GM12872 (cell line): Measurements from ENCODE around the gene ZNHIT6.

Experiments used
- TF ChIP-seq, protein P1 (sequence below): IDR thresholded peaks from 3 replicates; pipeline ENCODE4 v1.5.1; 2011; ENCODE audit warnings: low read depth, mild to moderate bottlenecking, low read length, moderate library complexity; ENCODE audit not compliant: insufficient read depth

ZNHIT6 gene

DNA sequence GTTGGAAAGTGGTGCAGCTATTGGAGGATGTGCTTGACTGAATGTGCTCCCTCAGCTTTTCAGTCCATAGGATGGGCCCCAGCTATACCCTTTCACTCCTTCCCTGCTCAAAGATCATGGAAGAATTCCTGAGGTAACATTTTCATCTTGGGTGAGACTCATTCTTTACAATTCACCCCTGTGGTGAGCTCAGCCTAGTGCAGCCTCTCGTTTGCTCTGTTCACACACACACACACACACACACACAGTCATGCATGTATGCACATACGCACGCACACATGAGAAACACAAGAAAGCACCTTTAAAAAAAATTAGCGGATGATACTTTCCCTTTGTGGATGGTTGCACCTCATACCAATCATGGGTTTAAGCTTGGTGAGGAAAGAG lies 101.8 kb downstream of the ZNHIT6 start:
- TF ChIP-seq, protein P1, sequence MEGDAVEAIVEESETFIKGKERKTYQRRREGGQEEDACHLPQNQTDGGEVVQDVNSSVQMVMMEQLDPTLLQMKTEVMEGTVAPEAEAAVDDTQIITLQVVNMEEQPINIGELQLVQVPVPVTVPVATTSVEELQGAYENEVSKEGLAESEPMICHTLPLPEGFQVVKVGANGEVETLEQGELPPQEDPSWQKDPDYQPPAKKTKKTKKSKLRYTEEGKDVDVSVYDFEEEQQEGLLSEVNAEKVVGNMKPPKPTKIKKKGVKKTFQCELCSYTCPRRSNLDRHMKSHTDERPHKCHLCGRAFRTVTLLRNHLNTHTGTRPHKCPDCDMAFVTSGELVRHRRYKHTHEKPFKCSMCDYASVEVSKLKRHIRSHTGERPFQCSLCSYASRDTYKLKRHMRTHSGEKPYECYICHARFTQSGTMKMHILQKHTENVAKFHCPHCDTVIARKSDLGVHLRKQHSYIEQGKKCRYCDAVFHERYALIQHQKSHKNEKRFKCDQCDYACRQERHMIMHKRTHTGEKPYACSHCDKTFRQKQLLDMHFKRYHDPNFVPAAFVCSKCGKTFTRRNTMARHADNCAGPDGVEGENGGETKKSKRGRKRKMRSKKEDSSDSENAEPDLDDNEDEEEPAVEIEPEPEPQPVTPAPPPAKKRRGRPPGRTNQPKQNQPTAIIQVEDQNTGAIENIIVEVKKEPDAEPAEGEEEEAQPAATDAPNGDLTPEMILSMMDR, result no peak

DNA sequence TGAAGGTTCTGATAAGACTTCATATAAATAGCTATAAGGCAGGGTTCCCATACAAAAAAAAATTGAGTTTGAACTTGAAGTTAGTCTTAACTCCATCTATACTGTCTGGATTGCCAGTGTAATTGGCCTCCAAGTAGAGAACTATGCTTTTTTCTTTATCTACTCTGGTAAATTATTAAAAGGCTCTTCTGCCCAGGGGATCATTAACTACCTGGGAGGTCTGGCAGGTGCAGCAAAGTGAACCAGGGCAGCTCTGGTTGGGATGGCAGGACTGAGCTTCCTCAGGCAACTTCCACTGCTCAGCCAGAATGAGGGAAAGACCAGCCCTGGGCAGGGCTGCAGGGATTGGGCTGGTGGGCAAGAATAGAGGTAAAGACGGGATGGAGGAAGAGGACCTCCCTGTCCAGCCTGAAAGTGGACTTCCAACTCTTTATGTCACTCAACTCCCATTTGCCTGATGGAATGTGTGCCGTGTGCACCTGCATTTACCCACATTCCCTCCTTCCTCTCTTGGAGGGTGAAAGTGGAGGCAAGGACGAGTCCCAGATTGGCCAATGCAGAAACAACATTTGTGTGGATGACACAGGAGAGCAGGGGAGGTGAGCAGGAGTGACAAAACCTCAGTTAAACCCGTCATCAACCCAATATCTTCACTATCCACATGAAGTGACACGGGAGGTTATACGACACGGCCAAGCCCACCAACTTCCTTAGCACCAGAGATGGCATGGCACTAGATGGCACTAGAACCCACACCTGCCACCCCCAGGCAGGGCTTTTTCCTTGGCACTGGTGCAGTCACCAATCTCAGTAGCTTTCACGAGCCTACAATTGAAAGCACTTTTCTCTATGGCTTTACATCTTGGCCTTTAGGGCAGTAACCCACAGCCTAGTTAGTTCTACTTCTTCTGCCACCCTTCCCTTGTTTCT lies 102.5 kb downstream of the ZNHIT6 start:
- TF ChIP-seq, protein P1, result no peak

DNA sequence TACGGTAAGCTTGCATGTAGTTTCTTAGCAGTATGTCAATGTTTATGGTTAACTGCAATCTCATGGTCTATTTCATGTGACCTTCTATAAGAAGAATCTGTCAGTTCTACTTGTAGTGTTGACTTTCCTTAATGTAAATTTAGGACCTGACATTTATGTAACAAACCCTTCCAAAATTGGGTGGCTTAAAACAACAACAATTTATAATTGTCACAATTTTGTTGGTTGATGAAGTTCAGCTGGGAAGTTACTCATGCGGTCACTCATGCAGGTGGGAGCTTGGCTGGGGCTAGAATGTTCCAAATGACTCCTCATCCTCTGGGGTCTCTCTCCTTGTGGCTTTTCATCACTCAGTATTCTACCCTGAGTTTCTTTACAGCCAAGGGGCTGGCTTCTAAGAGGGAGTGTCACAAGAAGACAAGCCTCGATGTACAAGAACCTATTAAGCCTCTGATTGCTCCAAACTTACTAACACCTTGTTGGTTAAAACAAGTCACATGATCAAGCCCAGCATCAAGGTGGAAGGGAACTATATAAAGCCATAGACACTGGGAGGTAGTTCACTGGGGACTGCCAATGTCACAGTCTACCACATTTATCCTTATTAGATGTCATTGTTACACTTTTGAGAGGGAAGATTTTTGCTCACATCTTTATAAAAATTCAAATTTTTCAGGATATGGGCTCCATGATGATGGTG lies 103.8 kb downstream of the ZNHIT6 start:
- TF ChIP-seq, protein P1, result no peak

DNA sequence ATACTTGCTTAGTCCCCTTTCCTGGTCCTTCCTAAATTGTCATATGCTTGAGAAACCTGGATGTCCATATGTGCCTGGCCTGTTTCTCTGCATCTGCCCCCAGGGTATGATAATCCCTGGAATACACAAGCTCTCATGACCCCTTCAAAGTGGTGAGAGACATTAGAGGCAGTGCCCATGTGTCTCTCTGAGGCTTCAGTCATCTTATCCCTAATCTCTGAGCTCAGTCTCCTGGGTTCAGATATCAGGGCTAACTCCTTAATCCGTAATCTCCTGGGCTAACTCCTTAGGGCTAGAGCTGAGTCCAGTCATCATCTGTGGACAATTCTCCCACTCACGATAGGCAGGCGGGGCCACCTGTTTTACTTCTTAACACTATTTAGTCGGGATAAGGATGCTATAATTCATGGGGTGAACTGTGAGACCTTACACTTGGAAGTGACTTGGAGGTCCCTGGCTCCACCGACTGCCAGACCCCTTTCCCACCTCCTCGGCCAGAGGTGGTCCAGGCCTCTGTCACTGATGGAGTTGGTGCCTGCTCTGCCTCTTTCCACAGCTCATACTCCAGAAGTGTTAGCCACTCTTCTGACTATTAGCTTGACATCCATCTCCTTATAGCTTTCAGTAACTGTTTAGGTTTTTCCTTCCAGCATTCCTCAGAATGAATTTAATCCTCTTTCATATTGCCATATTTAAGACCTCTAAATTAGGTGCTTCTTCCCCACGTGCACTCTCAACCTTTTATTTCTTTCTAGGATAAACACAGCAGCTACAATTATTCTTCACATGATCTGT lies 105.0 kb downstream of the ZNHIT6 start:
- TF ChIP-seq, protein P1, result no peak

DNA sequence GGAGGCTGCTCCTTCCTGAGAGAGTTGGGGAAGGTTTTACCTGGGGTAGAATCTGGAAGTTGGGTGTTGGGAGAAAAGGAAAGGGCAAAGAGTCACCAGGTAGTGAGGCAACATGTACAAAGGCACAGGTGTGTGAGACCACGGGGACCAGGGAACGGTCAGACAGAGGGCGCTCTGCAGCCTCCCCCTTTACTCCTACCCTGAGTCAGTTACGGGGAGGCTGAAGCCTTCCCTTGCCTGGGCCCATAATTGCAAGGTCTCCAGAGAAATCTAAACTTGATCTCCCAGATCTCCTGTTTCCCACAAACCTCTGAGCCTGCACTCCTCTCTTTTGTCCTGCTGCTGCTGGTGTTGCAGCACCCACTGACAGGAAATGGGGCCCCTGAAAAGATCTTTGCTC lies 105.7 kb downstream of the ZNHIT6 start:
- TF ChIP-seq, protein P1, result no peak

DNA sequence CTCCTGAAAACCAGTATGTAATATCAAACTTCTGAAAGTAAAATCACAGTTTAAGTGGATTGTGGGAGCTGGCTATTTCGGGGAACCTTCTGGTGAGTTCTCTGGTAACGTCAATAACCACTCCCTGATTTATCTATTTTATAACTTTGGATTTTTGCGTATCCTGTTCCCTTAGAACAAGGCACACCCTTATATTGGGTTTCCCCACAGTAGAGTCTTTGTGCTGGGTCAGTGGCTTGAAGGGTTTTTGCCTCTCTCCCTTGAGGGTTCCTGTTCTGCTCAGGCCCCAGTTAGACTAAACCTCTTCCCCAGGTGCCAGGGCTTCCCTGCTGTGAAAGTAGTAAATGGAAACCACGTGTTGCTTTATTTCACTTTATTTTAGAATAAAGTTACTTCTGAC lies 106.3 kb downstream of the ZNHIT6 start:
- TF ChIP-seq, protein P1, result no peak

DNA sequence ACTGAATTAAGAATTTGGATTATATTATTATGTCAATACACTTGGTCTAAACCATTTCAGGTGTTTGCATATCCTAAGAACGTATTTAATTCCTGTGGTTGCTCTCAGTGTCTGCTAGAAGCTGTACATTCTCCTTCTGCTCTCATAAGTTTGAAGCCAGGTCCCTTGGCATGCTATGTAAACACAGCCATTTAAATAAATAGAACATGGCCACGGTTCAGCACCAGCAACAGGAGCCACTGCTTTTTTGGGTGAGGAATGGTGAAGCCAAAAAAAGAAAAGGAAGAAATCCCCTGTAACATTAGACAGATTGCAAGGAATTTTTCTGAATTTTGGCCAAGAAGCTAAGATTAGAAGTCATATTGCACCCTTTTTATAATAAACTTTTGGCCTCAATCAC lies 108.6 kb downstream of the ZNHIT6 start:
- TF ChIP-seq, protein P1, result no peak
